ENCODE data around the gene SERPINA6. TPM values are rescaled to one million over a fixed set of nuclear protein-coding genes. Genes with fewer than 3 reads are reported as not detected.

SERPINA6 gene
- total RNA-seq, 4 donors from 2014 or later, result not detected

DNA sequence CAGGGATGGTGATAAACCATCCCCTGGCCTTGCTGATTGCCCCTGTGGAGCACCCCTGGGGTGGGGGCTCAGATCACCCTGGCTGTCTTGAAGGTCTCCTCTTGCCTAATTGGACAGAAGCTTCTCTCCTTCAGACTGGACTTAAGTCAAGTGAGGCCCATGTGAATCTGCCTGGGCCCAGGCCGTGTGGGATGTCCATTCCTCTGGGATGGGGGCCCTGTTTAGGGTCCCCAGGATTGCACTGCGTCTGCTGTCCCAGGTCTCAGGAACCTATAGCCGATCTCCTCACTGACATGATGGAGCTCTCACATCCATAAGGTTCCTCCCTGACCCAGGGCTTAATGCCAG, 45.1 kb upstream of the SERPINA6 start:
- no peaks in the 10 kb centered on the region for H3K9me3 ChIP-seq
- H3K27me3 ChIP-seq, result no peaks in the 10 kb centered on the region
- no peaks in the 10 kb centered on the region for H3K4me1 ChIP-seq
- no peaks in the 10 kb centered on the region for H3K36me3 ChIP-seq
- intact Hi-C loops (cut with DNase I), result no loop called here
- H3K27ac ChIP-seq, result no peak overlapping the region
- no peak for DNase-seq
- no peak overlapping the region for H3K4me3 ChIP-seq (replicated peaks in 1 of 3)
- WGBS, 2 donors, result 94 to 100% methylated on average over 1 to 3 of the region's 3 CpGs
- no peak for TF ChIP-seq CTCF (IDR thresholded peaks at IDR 0.05)
- TF ChIP-seq POLR2A (IDR thresholded peaks at IDR 0.05), result no peak

- no peaks in the 10 kb centered on the region for H3K27me3 ChIP-seq
Measured at GRCh38 chr14:94367347-94368242, 44.5 kb upstream of the SERPINA6 start.

GRCh38 chr14:94366146-94366915, 43.2 kb upstream of the SERPINA6 start, which contains the start of gene SERPINA2:
Gene SERPINA2, minus strand, starts transcription at chr14:94366698.
- Histone ChIP-seq H3K36me3 (no peaks in the 10 kb centered on the region), H3K9me3 (no peaks in the 10 kb centered on the region), H3K27me3 (no peaks in the 10 kb centered on the region), H3K27ac (no peak within 1 kb of the TSS), H3K4me1 (no peaks in the 10 kb centered on the region), H3K4me3 (replicated peaks in 1 of 3) (no peak within 1 kb of the TSS)
- no peak for TF ChIP-seq CTCF (IDR thresholded peaks at IDR 0.05)
- TF ChIP-seq POLR2A (IDR thresholded peaks at IDR 0.05), result no peak
- intact Hi-C loops (cut with DNase I), result no loop called here
- DNase-seq, result no peak
- 85 to 90% methylated on average over 14 of the region's 14 CpGs for WGBS, 2 donors

More at GRCh38 chr14:94367347-94368242, 44.5 kb upstream of the SERPINA6 start:
- no peak for TF ChIP-seq POLR2A (IDR thresholded peaks at IDR 0.05)
- no peak overlapping the region for H3K4me3 ChIP-seq (replicated peaks in 1 of 3)
- no peaks in the 10 kb centered on the region for H3K4me1 ChIP-seq
- DNase-seq, result no peak
- intact Hi-C loops (cut with DNase I), result no loop called here
- no peak overlapping the region for H3K27ac ChIP-seq
- no peaks in the 10 kb centered on the region for H3K9me3 ChIP-seq
- H3K36me3 ChIP-seq, result no peaks in the 10 kb centered on the region
- 78 to 85% methylated on average over 8 to 12 of the region's 12 CpGs for WGBS, 2 donors

- no peak overlapping the region for H3K4me3 ChIP-seq (replicated peaks in 1 of 3)
- no peak for DNase-seq
- WGBS, 2 donors, result 89 to 93% methylated on average over 3 of the region's 3 CpGs
- intact Hi-C loops (cut with DNase I), result no loop called here
- H3K36me3 ChIP-seq, result no peaks in the 10 kb centered on the region
- no peaks in the 10 kb centered on the region for H3K27me3 ChIP-seq
- no peaks in the 10 kb centered on the region for H3K9me3 ChIP-seq
- TF ChIP-seq CTCF (IDR thresholded peaks at IDR 0.05) (no peak), POLR2A (IDR thresholded peaks at IDR 0.05) (no peak)
- no peaks in the 10 kb centered on the region for H3K4me1 ChIP-seq
- H3K27ac ChIP-seq, result no peak overlapping the region
Measured at GRCh38 chr14:94365624-94366023, 42.5 kb upstream of the SERPINA6 start.

DNA sequence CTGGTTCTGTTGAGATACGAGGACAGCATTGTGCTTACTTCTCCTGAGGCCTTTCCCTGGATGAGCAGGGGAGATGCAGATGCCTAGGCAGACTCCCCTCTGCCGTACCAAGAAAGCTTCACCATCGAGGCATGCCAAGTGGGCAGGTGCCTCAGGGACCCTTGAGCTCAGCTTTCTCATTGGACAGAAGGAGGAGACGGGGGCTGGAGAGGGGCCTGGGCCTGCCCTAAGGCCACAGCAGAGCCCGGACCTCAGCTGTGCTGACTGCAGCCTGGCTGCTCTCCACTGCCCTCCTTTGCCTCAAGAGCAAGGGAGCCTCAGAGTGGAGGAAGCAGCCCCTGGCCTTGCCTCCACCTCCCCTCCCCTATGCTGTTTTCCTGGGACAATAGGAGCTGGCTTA, 41.8 kb upstream of the SERPINA6 start:
- Histone ChIP-seq H3K36me3 (no peaks in the 10 kb centered on the region), H3K27me3 (no peaks in the 10 kb centered on the region), H3K4me3 (replicated peaks in 1 of 3) (no peak overlapping the region), H3K27ac (no peak overlapping the region), H3K4me1 (no peaks in the 10 kb centered on the region), H3K9me3 (no peaks in the 10 kb centered on the region)
- no peak for DNase-seq
- 55 to 69% methylated on average over 1 to 4 of the region's 5 CpGs for WGBS, 2 donors
- TF ChIP-seq CTCF (IDR thresholded peaks at IDR 0.05), result no peak
- TF ChIP-seq POLR2A (IDR thresholded peaks at IDR 0.05), result no peak
- intact Hi-C loops (cut with DNase I), result no loop called here

All from thyroid gland (tissue), 4 donors.